GM19463 (cell line): Measurements from ENCODE around the gene SPACA9.

Experiments used
- ATAC-seq: cut with Tn5 transposase; IDR thresholded peaks from one replicate; pipeline ENCODE4 v1.9.1; 2021; ENCODE audit warnings: mild to moderate bottlenecking, moderate library complexity; ENCODE audit not compliant: unreplicated experiment

SPACA9 gene

GRCh38 chr9:132888151-132888550 lies 9.5 kb downstream of the SPACA9 start:
- no peak for ATAC-seq

DNA sequence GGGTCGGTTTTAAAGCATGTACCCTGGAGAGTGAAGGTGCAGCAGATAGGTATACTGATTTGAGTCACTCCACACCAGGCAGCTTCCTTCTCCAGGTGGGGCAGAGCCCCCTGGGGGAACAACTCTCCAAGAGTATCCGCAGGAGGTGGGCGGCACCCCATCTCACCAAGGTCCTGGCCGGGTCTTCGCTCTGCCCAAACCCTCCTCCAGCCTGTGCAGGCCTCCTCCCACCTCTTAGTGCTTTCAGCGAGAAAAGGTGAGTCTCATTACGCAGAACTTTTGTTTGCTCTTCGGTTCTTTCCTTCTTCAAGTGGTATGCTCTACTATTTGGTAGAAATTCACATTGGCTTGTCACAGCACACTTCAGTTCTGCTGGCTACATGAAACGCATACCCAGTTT lies 13.7 kb downstream of the SPACA9 start:
- no peak for ATAC-seq

DNA sequence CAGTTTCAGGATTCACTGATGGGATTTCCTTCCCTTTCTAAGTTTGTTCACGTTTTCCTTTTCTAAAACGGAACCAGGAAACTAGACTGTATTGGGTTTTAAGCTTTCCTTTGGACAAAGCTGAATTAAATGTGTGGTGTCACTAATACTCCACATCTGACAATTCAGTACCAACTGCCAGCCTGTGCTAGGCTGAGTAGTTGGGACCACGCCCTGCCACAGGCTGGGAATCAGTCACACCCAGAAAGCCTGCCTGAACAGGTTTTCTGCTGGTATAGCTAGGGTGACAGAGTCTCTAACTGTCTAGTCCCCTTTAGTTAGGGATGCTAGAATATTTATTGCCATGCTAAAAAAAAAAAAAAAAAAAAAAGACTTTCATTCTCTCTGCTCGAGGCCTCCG lies 15.6 kb downstream of the SPACA9 start:
- no peak for ATAC-seq

DNA sequence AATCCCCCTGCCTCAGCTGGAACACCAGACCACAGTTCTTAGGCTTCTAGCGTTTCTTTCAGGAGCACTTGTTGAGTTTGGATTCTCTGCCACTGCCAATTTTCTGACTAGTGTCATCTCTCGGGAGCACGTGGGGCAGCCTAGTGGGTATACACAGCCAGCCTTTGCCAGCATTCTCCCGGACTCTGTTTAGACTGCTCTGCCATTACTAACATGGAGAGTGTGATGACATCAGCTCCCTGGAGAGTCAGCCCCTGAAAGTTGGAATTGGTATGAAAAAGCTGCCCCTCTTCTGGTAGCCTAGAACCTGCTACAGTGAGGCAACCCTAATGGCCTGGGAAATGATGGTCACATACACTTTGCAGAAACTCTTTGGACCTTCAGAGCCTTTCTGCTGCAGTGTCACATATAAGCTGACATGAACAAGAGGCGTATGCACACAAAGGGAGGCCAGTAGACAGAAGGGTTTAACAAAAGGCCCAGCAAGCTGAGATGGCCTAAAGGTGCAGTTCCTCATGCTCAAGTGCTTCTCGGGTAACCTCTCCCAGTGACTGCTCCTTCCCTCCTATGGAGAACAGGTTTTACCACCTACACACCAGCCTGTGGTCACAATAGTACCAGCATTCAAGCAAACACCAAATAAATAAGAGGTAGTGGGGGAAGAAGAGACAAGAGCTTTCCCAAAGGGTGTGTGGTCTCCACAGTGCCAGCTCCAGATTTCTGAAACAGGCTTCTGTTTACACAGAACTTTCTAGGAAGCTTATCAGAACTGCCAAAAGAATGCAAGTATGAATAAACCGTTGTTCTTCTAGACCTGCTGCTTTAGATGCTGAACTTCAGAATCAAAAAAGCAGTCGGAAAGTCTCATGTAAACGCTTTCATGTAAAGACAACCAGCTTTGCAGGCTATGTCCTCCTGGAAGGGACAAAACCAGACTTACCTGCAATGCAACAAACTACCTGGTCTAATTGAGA lies 16.5 kb downstream of the SPACA9 start:
- ATAC-seq, result no peak

DNA sequence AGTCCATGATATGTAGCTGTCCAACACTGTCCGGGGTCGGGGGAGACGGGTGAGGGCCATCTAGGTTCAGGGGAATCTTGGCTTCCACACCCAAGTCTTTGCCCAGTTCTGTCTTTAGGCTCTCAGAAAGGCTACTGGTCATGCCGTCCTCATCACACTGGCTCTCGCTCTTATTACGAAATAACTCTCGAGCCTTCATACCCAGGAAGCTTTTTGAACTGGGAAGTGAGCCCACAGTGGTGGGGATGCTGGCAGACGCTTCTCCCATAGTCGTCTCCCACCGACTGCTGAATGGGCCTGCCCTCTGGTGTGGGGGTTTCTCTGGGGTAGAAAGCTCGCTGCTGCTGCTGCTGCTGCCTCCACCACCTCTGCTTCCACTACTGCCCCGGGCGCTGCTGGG lies 17.6 kb downstream of the SPACA9 start:
- no peak for ATAC-seq

DNA sequence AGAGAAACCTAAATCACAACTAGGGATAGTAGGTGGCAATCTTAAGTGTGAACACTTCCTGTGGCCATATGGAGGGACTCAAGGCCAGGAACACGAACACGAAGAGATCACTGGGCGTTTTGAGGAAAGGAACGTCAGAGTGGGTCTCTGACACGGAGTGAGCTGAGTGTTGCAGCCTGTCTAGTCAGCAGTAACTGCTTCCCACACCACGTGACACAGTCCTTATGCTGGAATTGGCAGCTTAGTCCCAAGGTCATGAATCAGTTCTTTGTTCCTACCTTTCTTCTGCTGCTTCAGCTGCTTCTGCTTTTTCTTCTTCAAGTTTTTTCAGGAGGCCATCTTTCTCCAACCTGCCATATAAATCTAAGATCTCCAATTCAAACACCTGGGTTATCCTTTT lies 18.2 kb downstream of the SPACA9 start:
- no peak for ATAC-seq

GRCh38 chr9:132898051-132898450 lies 19.4 kb downstream of the SPACA9 start:
- ATAC-seq, result no peak

DNA sequence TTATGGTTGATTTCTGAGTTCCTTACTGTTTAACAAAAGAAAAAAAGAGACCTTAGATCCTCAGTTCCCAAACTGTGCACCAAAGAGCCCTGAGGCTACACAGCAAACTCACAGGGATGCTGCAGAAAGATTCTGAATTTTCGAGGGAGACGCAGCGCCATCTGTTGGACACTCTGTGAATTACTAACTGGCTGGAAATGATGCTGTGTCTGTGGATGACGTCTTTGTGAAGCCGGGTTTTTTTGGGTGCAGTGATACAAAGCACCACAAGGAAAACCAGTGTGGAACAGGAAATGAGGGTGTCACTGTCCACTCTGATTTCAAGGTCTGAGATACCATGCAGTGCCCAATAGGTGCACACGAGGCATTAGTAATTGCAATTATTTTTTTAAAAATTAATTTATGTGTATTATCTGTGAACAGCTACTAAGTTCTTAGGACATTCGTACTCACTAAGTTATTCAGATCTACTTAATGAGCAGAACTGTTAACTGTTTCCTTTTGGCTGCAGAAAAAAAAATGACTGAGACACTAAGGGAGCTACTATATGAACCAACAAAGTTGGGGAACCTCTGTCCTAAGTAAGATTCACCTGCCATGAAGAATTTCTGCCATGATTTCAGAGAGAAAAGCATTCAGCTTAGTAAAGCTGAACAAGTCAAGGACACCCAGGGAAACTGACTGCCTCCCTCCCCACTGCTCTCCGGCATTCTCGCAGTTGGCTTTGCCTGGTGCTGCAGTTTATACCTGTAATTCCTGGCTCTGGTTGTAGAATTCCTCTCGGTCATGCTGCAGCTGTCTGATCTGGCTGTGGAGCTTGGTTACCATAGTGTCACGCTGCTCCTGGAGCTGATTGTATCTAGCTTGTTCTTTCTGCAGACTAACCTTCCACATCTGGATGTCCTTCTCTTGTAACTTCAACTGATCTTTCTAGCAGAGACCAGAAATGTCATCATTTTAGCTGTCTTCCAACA lies 23.4 kb downstream of the SPACA9 start:
- no peak for ATAC-seq

DNA sequence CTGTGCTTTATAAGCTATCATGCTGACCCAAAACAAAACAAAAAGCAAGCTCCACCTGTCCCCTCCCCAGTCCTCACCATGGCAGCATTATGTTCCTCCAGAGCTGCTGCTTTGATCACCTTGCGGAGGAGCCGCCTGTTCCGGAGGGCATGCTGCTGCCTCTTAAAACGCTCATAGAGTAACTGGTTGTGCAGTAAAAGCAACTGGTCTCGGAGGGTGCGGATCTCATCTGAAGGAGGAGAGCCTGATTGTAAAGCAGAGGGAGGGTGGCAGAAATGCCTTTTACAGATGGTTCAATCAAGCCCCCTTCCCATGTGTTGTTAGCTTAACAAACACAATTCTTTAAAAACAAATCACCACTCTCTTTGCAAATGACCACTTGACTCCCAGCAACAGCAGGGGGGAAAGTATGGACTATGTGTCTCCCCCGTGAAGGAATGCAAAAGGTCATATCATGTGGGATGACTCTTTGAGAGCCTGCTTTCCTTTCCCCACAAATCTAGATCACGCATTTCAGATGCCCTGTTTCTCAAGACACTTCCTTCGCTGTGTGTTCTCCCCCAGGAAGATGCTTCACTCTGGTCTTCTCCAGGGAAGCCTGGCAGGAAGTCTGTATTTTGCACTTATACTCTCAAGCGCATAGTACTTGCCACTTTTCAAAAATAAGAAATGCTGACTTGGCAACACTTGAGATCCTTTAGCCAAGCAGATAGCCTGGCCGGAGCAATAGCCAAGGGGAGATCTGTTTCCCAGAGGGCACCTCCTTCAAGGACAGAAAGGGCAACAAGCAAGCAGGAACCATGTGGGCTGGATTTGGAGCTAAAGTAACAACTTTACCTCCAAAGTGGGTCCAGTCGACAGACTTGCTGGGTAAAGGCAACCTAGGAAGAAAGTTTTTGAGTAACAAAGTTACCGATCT lies 25.1 kb downstream of the SPACA9 start:
- ATAC-seq, result no peak

- no peak for ATAC-seq
These were observed 27.0 kb downstream of the SPACA9 start for GRCh38 chr9:132905726-132906125.

DNA sequence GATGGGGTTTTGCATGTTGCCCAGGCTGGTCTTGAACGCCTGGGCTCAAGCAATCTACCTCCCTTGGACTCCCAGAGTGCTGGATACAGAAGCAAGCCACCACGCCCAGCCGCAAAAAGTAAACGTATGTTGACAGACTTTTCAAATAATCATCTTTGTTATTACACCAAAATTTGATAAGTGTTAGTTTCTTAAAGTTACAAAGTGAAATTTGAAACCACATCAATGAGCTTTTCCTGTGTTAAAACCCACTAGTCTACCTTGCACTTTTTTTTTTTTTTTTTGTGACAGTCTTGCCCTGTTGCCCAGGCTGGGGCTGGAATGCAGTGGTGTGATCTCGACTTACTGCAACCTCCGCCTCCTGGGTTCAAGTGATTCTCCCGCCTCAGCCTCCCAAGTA lies 29.9 kb downstream of the SPACA9 start:
- ATAC-seq, result no peak

- ATAC-seq, result no peak
These were observed 30.6 kb downstream of the SPACA9 start for GRCh38 chr9:132909311-132909710.

DNA sequence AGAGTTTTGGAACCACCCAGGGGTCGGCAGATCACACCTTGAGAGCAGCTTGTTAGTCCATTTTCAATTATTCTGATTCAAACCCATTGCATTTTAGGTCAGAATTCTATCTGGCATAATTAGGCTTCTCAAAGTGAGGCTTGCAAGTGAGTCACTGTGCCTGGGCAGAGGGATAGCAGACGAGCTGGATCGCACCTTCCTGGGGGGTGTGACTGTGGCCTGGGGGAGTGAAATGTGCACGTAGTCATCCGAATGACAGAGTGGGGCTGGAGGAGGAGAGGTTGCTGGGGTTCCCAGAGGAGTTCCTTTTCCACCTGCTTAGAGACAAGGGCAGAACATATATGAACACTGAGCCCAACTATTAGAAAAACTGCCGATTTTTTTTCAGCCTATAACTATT lies 31.7 kb downstream of the SPACA9 start:
- ATAC-seq, result no peak

DNA sequence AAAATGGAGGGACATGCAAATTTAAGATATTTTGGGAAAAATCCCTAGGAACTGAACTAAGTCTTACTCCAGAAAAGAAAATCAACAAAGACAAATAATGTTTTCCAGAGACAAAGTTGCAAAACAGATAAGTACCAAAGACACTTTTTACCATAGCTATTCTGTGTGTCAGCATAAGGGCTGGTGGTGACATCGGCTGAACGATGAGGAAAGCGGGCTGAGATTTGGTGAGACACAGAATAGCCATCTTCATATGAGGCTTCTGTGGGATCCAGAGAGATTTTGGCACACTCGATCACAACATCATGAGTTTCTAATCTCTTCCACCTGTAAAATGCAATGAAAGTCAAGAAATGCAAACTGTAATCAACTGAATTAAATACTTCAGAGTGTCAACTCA lies 33.4 kb downstream of the SPACA9 start:
- no peak for ATAC-seq

DNA sequence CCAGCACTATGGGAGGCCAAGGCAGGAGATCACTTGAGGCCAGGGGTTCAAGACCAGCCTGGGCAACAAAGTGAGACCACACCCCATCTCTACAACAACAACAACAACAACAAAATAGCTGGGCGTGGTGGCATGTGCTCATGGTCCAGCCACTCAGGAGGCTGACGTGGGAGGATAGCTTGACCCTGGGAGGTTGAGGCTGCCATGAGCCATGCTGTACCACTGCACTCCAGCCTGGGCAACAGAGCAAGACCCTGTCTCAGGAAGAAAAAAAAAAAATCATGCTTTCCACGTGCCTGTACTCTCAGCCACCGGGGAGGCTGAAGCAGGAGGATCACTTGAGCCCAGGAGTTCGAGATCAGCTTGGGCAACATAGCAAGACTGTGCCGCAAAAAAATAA lies 36.2 kb downstream of the SPACA9 start:
- ATAC-seq, result no peak

DNA sequence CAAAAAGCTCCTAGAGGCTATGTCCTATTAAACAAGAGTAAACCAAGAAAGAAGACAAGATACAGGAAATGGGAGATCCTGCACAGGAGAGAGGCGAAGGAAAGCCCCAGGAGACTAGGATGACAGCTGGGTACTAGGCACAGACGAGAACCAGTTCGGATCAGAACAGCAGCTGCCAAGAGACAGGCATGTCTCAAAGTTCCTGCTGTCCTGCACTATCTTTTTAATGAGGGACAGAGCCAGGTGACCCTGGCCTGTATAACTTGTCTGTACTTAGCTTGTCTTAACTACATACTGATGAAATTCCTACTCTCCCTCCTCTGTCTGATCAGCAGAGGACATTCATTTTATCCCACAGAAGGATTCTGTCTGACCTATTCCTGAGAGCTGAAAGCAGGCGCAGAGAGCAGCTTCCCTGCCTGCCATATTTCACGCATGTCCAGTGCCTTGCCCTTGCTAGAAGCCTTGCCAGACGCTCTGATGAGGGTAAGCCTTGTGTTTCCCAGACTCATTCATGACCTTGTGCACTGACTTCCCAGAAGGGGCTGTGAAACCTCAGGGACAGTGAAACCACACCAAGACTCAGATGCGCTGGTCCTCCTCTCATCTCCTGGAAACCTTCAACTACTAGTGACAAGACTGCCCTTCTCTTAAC lies 41.0 kb downstream of the SPACA9 start:
- ATAC-seq, result no peak

DNA sequence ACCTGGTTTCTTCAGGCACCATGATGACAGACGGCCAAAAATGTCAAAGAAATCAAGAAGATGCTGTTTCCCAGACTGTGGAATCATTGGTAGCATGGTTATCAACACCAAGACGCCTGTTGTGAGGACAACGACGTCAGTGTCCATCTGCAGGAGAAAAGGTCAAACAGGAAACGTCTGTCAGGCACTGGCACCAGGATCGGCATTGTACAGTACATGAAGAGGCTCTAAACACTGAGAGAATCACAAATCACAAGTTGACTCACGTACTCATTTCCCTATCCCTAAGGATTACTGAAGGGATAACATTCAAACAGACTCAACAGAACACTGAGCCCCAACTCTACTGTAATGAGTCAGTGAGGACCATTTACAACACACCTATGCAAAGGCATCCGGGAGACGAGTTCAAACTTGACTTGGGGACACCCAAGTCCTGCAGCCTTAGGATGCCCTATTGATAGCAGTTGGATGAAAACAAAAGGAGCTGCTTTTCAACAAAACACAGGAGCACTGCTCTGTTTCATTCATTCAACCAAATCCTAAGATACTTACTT lies 44.7 kb downstream of the SPACA9 start:
- no peak for ATAC-seq

- no peak for ATAC-seq
These were observed 49.0 kb downstream of the SPACA9 start for GRCh38 chr9:132927704-132928103.

- no peak for ATAC-seq
These were observed 52.6 kb downstream of the SPACA9 start for GRCh38 chr9:132931178-132931735.
